Activated naive CD8-positive, alpha-beta T cell treated with anti-CD3 and anti-CD28 coated beads, Interleukin-2, amount 50 U/mL, for 24 hours (primary cell): Measurements from ENCODE around the gene RASGRP4.
"Not testable (repeated sequence)": the region's sequence is repeated elsewhere in the genome, so short reads cannot be mapped to it uniquely, and the experiment has no call there.

Experiments used
- ATAC-seq: fragments of 150-1000 bp; cut with Tn5 transposase; one replicate; pipeline ENCODE4 v1.10.0; 2021
- DNase-seq: peaks from one replicate; pipeline ENCODE4 v3.0.0; 2021
- H3K27ac Mint-ChIP-seq: one replicate; pipeline ENCODE4 v1.8.0; 2021; ENCODE audit warnings: mild to moderate bottlenecking, mixed read lengths
- H3K27me3 Mint-ChIP-seq: one replicate; pipeline ENCODE4 v1.8.0; 2021; ENCODE audit warnings: mixed read lengths
- H3K36me3 Mint-ChIP-seq: one replicate; pipeline ENCODE4 v1.8.0; 2021; ENCODE audit warnings: low read depth, mixed read lengths
- H3K4me1 Mint-ChIP-seq: one replicate; pipeline ENCODE4 v1.8.0; 2021; ENCODE audit warnings: mixed read lengths
- H3K4me3 Mint-ChIP-seq: one replicate; pipeline ENCODE4 v1.8.0; 2021; ENCODE audit warnings: mild to moderate bottlenecking, moderate library complexity, mixed read lengths
- H3K9me3 Mint-ChIP-seq: one replicate; pipeline ENCODE4 v1.8.0; 2021; ENCODE audit warnings: mixed read lengths

The RASGRP4 gene

DNA sequence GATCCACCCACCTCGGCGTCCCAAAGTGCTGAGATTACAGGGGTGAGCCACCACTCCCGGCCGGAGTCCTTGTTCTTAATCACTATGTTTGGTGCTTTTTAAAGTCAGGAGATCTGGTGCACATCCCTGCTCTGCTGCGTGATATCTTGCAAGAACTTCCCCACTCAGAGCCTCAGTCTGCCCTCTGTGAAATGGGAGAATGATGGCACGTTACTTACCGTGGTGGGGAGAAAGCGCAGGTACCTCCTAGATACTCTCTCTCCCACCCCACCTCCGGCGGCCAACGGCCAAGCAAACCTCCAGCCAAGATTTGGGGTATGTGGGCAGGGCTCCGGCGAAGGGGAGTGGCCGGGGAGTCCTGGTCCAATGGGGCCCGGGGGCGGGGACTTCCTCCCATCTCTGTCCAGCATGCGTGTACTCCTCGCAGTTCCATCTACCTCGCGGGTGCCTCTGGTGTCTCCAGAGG is 7.3 kb upstream of the RASGRP4 start, which contains the start of gene RYR1:
TSS of gene RYR1 (plus strand) at position 424 of the 466 bp plus-strand sequence. CDS start 139 bp downstream, outside the sequence.
- DNase-seq = peak; percentile 67
- H3K4me3 Mint-ChIP-seq = peak within 1 kb of the TSS; percentile 59

DNA sequence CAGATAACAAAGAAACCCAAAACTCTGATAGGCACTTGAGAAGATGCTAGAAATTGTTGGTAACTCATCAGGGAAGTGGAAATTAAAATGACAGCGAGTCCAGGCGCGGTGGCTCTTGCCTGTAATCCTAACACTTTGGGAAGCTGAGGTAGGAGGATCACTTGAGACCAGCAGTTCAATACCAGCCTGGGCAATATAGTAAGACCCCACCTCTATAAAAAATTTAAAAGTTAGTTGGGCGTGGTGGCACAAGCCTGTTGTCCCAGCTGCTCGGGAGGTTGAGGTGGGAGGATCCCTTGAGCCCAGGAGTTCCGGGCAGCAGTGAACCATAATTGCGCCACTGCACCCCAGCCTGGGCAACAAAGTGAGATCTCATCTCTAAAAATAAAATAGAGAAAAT is 4.9 kb upstream of the RASGRP4 start:
- no peak for ATAC-seq
- no peak overlapping the region for H3K27ac Mint-ChIP-seq

More for the DNA sequence above, 7.3 kb upstream of the RASGRP4 start, which contains the start of gene RYR1:
- peaks cover 21% of the 10 kb centered on the region for H3K27me3 Mint-ChIP-seq
- peak; percentile 33 for ATAC-seq
- H3K27ac Mint-ChIP-seq = no peak within 1 kb of the TSS
- no peaks in the 10 kb centered on the region for H3K36me3 Mint-ChIP-seq
- no peaks in the 10 kb centered on the region for H3K9me3 Mint-ChIP-seq
- H3K4me1 Mint-ChIP-seq = peaks cover 24% of the 10 kb centered on the region

DNA sequence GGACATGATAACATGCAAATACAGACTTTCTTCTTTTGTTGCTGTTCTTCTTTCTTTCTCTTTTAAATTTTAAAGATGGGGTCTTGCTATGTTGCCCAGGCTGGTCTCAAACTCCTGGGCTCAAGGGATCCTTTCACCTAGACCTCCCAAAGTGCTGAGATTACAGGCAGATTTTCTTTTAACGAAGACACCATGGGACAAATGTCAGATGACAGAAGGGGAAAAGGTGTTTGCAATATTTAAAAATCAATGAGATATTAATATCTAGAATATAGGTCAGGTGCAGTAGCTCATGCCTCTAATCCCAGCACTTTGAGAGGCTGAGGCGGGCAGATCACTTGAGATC is 3.8 kb upstream of the RASGRP4 start:
- H3K27ac Mint-ChIP-seq = peak overlapping the region; percentile 93
- H3K4me1 Mint-ChIP-seq = peaks cover 44% of the 10 kb centered on the region

More for the DNA sequence above, 4.9 kb upstream of the RASGRP4 start:
- Mint-ChIP-seq H3K4me1 (peaks cover 42% of the 10 kb centered on the region), H3K27me3 (peaks cover 22% of the 10 kb centered on the region), H3K9me3 (no peaks in the 10 kb centered on the region), H3K36me3 (no peaks in the 10 kb centered on the region), H3K4me3 (no peak overlapping the region)
- no peak for DNase-seq

GRCh38 chr19:38429055-38429810 is 3.2 kb upstream of the RASGRP4 start:
- Mint-ChIP-seq H3K4me1 (peaks cover 42% of the 10 kb centered on the region), H3K9me3 (no peaks in the 10 kb centered on the region), H3K27me3 (peaks cover 12% of the 10 kb centered on the region), H3K4me3 (peak overlapping the region; percentile 38), H3K27ac (peak overlapping the region; percentile 93), H3K36me3 (no peaks in the 10 kb centered on the region)
- ATAC-seq = peak; percentile 76
- DNase-seq = peak; percentile 27

More for the DNA sequence above, 3.8 kb upstream of the RASGRP4 start:
- ATAC-seq (no peak), DNase-seq (no peak)
- Mint-ChIP-seq H3K36me3 (no peaks in the 10 kb centered on the region), H3K9me3 (no peaks in the 10 kb centered on the region), H3K4me3 (peak overlapping the region; percentile 38), H3K27me3 (peaks cover 15% of the 10 kb centered on the region)

DNA sequence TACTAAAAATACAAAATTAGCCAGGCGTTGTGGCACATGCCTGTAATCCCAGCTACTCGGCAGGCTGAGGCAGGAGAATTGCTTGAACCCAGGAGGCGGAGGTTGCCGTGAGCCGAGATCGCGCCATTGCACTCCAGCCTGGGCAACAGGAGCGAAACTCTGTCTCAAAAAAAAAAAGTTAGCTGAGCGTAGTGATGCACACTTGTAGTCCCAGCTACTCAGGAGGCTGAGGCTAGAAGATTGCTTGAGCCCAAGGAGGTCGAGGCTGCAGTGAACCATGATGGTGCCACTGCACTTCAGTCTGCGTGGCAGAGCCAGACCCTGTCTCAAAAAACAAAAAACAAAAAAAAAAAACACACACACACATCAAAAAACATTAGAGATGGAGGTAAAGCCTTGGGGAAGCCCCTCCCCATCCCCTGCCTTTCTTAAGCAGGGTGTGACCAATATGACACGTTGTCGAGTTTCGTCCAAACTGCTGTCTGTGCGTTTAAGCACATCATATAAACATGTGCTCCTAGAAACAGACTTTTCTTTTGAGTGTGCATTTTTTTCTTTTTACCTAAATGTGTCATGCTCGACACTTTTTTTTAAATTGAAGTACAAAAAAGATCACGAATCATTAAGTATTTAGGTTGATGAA is 1.1 kb upstream of the RASGRP4 start:
- DNase-seq = peak; percentile 22
- peak overlapping the region; percentile 91 for H3K27ac Mint-ChIP-seq
- peak overlapping the region; percentile 5 for H3K4me3 Mint-ChIP-seq
- H3K36me3 Mint-ChIP-seq, H3K9me3 Mint-ChIP-seq, H3K27me3 Mint-ChIP-seq: not testable (repeated sequence)
- ATAC-seq = peak; percentile 58
- peaks cover 39% of the 10 kb centered on the region for H3K4me1 Mint-ChIP-seq

DNA sequence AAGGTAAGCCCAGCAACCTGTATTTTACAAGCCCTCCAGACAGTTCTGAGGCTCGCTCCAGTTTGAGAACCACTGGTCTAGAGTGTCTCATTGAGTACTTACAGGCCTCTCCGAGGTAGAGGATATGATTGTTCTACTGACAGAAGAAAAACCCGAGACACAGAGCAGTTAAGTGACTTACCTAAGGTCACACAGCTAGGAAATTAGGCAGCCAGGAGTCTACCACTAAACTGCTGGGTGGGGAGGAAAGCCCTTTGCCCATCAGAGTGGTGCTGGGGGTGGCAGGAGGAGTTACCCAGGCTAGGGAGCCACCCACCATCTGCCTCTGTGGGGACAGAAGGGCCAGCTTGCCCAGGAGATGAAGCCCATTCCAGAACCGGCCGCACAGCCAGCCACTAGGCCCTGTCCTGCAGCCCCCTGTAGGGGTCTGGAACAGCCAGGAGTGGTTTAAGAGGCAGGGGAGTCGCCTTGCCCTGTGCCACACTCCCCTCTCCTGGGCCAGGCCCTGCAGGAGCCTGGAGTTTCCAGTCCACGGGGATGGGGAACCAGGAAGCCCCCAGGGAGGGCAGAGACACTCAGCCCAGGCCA is 703 bp downstream of the RASGRP4 start:
- Mint-ChIP-seq H3K9me3 (no peaks in the 10 kb centered on the region), H3K4me3 (peak overlapping the region; percentile 35), H3K27ac (no peak overlapping the region), H3K36me3 (no peaks in the 10 kb centered on the region), H3K27me3 (peaks cover 7% of the 10 kb centered on the region), H3K4me1 (peaks cover 36% of the 10 kb centered on the region)
- ATAC-seq (no peak), DNase-seq (no peak)

DNA sequence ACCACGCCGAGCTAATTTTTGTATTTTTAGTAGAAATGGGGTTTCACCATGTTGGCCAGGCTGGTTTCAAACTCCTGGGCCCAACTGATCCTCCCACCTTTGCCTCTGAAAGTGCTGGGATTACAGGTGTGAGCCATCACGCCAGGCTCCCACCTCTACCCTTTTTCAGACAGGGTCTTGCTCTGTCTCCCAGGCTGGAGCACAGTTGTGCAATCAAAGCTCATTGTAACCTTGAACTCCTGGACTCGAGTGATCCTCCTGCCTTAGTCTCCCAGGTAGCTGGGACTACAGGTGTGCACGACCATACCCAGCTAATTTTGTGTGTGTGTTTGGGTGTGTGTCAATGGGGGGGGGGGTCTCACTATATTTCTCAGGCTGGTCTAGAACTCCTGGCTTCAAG is 1.7 kb downstream of the RASGRP4 start:
- peaks cover 30% of the 10 kb centered on the region for H3K4me1 Mint-ChIP-seq
- H3K4me3 Mint-ChIP-seq = no peak overlapping the region
- no peak overlapping the region for H3K27ac Mint-ChIP-seq
- H3K36me3 Mint-ChIP-seq = no peaks in the 10 kb centered on the region
- DNase-seq (no peak), ATAC-seq (no peak)
- peaks cover 7% of the 10 kb centered on the region for H3K27me3 Mint-ChIP-seq
- no peaks in the 10 kb centered on the region for H3K9me3 Mint-ChIP-seq

- Mint-ChIP-seq H3K4me3 (no peak overlapping the region), H3K9me3 (no peaks in the 10 kb centered on the region), H3K27me3 (peaks cover 4% of the 10 kb centered on the region), H3K36me3 (no peaks in the 10 kb centered on the region), H3K27ac (no peak overlapping the region), H3K4me1 (peaks cover 25% of the 10 kb centered on the region)
- DNase-seq (no peak), ATAC-seq (no peak)
Measured at GRCh38 chr19:38422438-38422837, 3.6 kb downstream of the RASGRP4 start.

- Mint-ChIP-seq H3K36me3 (no peaks in the 10 kb centered on the region), H3K27me3 (peaks cover 4% of the 10 kb centered on the region)
- no peak for DNase-seq
Measured at GRCh38 chr19:38421856-38422255, 4.2 kb downstream of the RASGRP4 start.

GRCh38 chr19:38420935-38421334 is 5.1 kb downstream of the RASGRP4 start:
- Mint-ChIP-seq H3K36me3 (no peaks in the 10 kb centered on the region), H3K27me3 (no peaks in the 10 kb centered on the region), H3K4me3 (no peak overlapping the region), H3K4me1 (peaks cover 18% of the 10 kb centered on the region), H3K9me3 (no peaks in the 10 kb centered on the region), H3K27ac (no peak overlapping the region)
- no peak for ATAC-seq
- no peak for DNase-seq

More at GRCh38 chr19:38421856-38422255, 4.2 kb downstream of the RASGRP4 start:
- Mint-ChIP-seq H3K9me3 (no peaks in the 10 kb centered on the region), H3K27ac (no peak overlapping the region), H3K4me1 (peaks cover 25% of the 10 kb centered on the region), H3K4me3 (no peak overlapping the region)
- no peak for ATAC-seq

DNA sequence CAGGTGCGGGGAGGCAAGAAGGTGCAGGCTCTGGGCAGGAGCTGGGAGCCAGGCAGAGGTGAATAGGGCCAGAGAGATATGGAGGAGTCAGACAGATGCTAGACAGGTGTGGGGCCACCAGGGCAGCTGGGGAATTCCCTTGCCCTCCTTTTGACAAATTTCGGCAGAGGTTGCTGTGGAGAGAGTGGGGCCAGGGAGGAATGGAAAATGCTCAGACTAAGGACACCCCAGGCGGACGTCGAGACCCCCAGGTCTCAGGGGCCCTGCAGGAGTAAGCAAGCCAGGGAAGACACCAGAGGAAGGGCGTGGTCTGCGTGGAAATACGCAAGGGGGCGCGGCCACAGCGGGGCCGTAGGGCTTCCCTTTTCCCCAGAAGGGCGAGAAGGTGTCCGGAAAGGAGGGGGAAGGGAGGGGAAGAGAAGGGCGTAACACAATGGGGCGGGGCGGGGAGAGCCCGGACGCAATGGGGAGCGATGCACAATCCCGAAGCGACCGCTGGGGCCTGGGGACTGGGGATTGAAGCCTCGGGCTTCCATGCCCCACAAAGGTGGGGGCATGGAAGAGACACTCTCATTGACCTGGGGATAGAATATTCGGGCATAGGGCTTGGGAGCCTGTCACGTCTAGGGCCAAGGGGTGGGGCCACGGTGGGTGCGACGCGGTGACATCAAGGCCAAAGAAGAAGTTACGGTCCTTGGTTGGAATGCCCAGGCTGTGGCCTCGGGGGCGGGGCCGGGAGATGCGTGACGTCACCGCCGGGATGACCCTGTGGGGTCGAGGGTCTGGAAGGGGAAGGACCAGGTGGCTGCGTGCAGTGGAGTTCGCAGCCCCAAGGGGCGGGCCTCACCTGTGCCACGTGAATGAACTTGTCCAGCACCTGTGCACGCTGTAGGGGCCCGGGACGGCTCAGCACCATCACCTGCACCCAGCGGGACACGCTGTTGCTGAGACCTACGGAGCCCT is 8.2 kb downstream of the RASGRP4 start:
- Mint-ChIP-seq H3K9me3 (no peaks in the 10 kb centered on the region), H3K4me1 (peaks cover 16% of the 10 kb centered on the region)

DNA sequence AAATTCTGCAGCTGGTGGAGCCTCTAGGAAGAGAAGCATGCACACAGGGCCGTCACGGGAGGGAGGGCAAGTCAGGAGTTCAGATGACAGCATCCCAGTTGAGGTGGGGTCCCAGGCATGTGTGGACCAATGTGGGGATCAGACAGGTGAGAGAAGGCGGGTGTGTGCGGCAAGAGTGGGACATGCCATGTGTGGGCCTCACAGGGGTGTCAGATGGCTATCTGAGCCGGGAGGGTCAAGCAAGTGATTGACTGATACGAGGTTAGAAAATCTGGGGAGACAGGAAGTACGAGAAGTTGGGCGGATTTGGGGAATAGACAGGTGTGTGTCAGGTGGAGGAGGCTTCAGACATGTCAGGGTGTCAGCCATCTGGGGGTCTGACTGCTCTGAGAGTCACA is 8.9 kb downstream of the RASGRP4 start:
- Mint-ChIP-seq H3K27ac (peak overlapping the region; percentile 70), H3K9me3 (no peaks in the 10 kb centered on the region), H3K4me3 (peak overlapping the region; percentile 74), H3K36me3 (no peaks in the 10 kb centered on the region), H3K4me1 (peaks cover 16% of the 10 kb centered on the region), H3K27me3 (no peaks in the 10 kb centered on the region)
- DNase-seq (no peak), ATAC-seq (no peak)

More for the DNA sequence above, 8.2 kb downstream of the RASGRP4 start:
- H3K36me3 Mint-ChIP-seq = no peaks in the 10 kb centered on the region
- H3K27ac Mint-ChIP-seq = peak overlapping the region; percentile 70
- peak; percentile 69 for DNase-seq
- peak overlapping the region; percentile 74 for H3K4me3 Mint-ChIP-seq
- peak; percentile 66 for ATAC-seq
- H3K27me3 Mint-ChIP-seq = no peaks in the 10 kb centered on the region

GRCh38 chr19:38413416-38413815 is 12.6 kb downstream of the RASGRP4 start:
- Mint-ChIP-seq H3K36me3 (no peaks in the 10 kb centered on the region), H3K4me3 (no peak overlapping the region), H3K27ac (no peak overlapping the region), H3K4me1 (peaks cover 13% of the 10 kb centered on the region), H3K27me3 (no peaks in the 10 kb centered on the region), H3K9me3 (no peaks in the 10 kb centered on the region)
- ATAC-seq (no peak), DNase-seq (no peak)

DNA sequence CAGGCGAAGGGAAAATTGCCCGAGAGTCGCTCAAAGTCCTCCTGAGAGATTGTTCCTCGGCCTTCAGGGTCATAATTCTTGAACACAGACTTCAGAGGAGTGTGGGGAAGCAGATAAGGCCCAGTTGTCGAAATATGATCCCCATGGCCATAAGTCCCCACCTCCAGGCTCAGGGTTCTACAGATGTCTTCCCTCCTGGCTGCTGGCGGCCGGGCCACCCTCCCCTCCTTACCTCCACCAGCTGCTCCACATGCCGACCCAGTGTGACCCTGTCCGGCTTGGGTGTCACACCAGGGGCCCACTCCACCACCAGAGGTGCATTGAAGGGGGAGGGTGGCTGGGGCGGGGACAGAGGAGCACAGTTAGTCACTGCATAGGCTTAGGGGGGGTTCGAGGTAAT is 13.1 kb downstream of the RASGRP4 start:
- no peak overlapping the region for H3K27ac Mint-ChIP-seq
- H3K4me3 Mint-ChIP-seq = no peak overlapping the region
- H3K36me3 Mint-ChIP-seq = no peaks in the 10 kb centered on the region
- H3K27me3 Mint-ChIP-seq = no peaks in the 10 kb centered on the region
- H3K9me3 Mint-ChIP-seq = no peaks in the 10 kb centered on the region
- no peak for DNase-seq
- H3K4me1 Mint-ChIP-seq = peaks cover 11% of the 10 kb centered on the region
- no peak for ATAC-seq
